ENCODE results near the gene MTOR. TPM values are rescaled to one million over a fixed set of nuclear protein-coding genes. Genes with fewer than 3 reads are reported as not detected.
A peak's percentile ranks its signal among the peaks of the same experiment; 100 is the strongest.

MTOR gene
- total and polyA plus RNA-seq, 8 donors: 6.3 to 42.4 (median 28.6) TPM

- no peaks in the 10 kb centered on the region for H3K27me3 ChIP-seq
- H3K4me3 ChIP-seq: no peak overlapping the region
- peaks cover 0 to 16% (median 4%) of the 10 kb centered on the region in 4 donors for H3K4me1 ChIP-seq
- 70 to 84% (median 75%) methylated on average over 5 of the region's 5 CpGs for WGBS, 5 donors
- H3K9me3 ChIP-seq: no peaks in the 10 kb centered on the region
- H3K27ac ChIP-seq: no peak overlapping the region
- TF ChIP-seq POLR2AphosphoS5 (IDR thresholded peaks at IDR 0.05) (no peak), EP300 (IDR thresholded peaks at IDR 0.05) (no peak), POLR2A (IDR thresholded peaks at IDR 0.05) (no peak)
- TF ChIP-seq, protein P1, sequence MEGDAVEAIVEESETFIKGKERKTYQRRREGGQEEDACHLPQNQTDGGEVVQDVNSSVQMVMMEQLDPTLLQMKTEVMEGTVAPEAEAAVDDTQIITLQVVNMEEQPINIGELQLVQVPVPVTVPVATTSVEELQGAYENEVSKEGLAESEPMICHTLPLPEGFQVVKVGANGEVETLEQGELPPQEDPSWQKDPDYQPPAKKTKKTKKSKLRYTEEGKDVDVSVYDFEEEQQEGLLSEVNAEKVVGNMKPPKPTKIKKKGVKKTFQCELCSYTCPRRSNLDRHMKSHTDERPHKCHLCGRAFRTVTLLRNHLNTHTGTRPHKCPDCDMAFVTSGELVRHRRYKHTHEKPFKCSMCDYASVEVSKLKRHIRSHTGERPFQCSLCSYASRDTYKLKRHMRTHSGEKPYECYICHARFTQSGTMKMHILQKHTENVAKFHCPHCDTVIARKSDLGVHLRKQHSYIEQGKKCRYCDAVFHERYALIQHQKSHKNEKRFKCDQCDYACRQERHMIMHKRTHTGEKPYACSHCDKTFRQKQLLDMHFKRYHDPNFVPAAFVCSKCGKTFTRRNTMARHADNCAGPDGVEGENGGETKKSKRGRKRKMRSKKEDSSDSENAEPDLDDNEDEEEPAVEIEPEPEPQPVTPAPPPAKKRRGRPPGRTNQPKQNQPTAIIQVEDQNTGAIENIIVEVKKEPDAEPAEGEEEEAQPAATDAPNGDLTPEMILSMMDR (IDR thresholded peaks at IDR 0.05): no peak
- DNase-seq: no peak
- peaks cover 44 to 94% (median 90%) of the 10 kb centered on the region in 4 donors for H3K36me3 ChIP-seq
- intact Hi-C loops (cut with DNase I; ENCODE audit: low total_unique reads): no loop called here
Measured at GRCh38 chr1:11151114-11151513, 111.2 kb downstream of the MTOR start.

GRCh38 chr1:11150326-11150725, 112.0 kb downstream of the MTOR start:
- intact Hi-C loops (cut with DNase I; ENCODE audit: low total_unique reads): no loop called here
- Histone ChIP-seq H3K4me1 (peaks cover 0 to 16% (median 4%) of the 10 kb centered on the region in 4 donors), H3K27ac (no peak overlapping the region), H3K9me3 (no peaks in the 10 kb centered on the region), H3K27me3 (no peaks in the 10 kb centered on the region), H3K36me3 (peaks cover 44 to 94% (median 90%) of the 10 kb centered on the region in 4 donors), H3K4me3 (no peak overlapping the region)
- TF ChIP-seq, protein P1 (IDR thresholded peaks at IDR 0.05): no peak
- TF ChIP-seq EP300 (IDR thresholded peaks at IDR 0.05) (no peak), POLR2A (IDR thresholded peaks at IDR 0.05) (no peak), POLR2AphosphoS5 (IDR thresholded peaks at IDR 0.05) (no peak)
- peak in 1 of 2 donors; percentile 74 for DNase-seq
- WGBS, 5 donors: 65 to 92% (median 87%) methylated on average over 3 of the region's 3 CpGs

- intact Hi-C loops (cut with DNase I; ENCODE audit: low total_unique reads): no loop called here
Measured at GRCh38 chr1:11147197-11147770, 115.1 kb downstream of the MTOR start.

DNA sequence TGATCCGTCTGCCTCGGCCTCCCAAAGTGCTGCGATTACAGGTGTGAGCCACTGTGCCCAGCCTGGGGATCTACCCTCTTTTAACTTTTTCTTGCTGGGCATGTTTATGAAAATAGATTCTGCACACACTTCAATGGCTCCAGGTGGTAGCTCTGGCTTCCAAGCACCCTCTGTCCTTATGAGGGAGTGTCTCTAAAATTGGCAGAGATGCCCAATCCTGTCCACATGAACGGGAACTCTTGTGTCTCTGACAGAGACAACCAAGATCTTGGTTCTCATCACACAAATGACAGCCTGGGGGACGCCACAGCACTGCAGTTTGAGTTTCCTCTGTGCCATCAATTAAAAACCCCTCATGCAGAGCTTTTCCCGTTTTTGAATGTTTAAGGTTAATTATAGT, 116.6 kb downstream of the MTOR start:
- no peak for DNase-seq
- Histone ChIP-seq H3K4me3 (no peak overlapping the region), H3K9me3 (no peaks in the 10 kb centered on the region), H3K4me1 (peaks cover 0 to 5% (median 0%) of the 10 kb centered on the region in 4 donors), H3K36me3 (peaks cover 57 to 99% (median 95%) of the 10 kb centered on the region in 4 donors), H3K27me3 (no peaks in the 10 kb centered on the region), H3K27ac (no peak overlapping the region)
- 94 to 99% (median 95%) methylated on average over 5 to 6 of the region's 6 CpGs for WGBS, 5 donors
- no peak for TF ChIP-seq POLR2AphosphoS5 (IDR thresholded peaks at IDR 0.05)
- TF ChIP-seq EP300 (IDR thresholded peaks at IDR 0.05): no peak
- TF ChIP-seq POLR2A (IDR thresholded peaks at IDR 0.05): no peak
- TF ChIP-seq, protein P1 (IDR thresholded peaks at IDR 0.05): no peak
- intact Hi-C loops (cut with DNase I; ENCODE audit: low total_unique reads): no loop called here

More at GRCh38 chr1:11147197-11147770, 115.1 kb downstream of the MTOR start:
- peaks cover 57 to 100% (median 95%) of the 10 kb centered on the region in 4 donors for H3K36me3 ChIP-seq
- H3K4me3 ChIP-seq: no peak overlapping the region
- no peak overlapping the region for H3K27ac ChIP-seq
- H3K27me3 ChIP-seq: no peaks in the 10 kb centered on the region
- no peak for DNase-seq
- 82 to 91% (median 88%) methylated on average over 4 of the region's 4 CpGs for WGBS, 5 donors
- TF ChIP-seq EP300 (IDR thresholded peaks at IDR 0.05) (no peak), POLR2AphosphoS5 (IDR thresholded peaks at IDR 0.05) (no peak), POLR2A (IDR thresholded peaks at IDR 0.05) (no peak)
- TF ChIP-seq, protein P1 (IDR thresholded peaks at IDR 0.05): no peak
- H3K4me1 ChIP-seq: peaks cover 0 to 11% (median 2%) of the 10 kb centered on the region in 4 donors
- H3K9me3 ChIP-seq: no peaks in the 10 kb centered on the region

Data from stomach (tissue), 9 donors.